ENCODE measurements around the gene ITPR2. TPM values are rescaled to one million over a fixed set of nuclear protein-coding genes. Genes with fewer than 3 reads are reported as not detected.
"Not testable (repeated sequence)": the region's sequence is repeated elsewhere in the genome, so short reads cannot be mapped to it uniquely, and the experiment has no call there.

Gene ITPR2
- polyA plus RNA-seq, 10 donors: 3.3 to 5.7 (median 4.1) TPM

DNA sequence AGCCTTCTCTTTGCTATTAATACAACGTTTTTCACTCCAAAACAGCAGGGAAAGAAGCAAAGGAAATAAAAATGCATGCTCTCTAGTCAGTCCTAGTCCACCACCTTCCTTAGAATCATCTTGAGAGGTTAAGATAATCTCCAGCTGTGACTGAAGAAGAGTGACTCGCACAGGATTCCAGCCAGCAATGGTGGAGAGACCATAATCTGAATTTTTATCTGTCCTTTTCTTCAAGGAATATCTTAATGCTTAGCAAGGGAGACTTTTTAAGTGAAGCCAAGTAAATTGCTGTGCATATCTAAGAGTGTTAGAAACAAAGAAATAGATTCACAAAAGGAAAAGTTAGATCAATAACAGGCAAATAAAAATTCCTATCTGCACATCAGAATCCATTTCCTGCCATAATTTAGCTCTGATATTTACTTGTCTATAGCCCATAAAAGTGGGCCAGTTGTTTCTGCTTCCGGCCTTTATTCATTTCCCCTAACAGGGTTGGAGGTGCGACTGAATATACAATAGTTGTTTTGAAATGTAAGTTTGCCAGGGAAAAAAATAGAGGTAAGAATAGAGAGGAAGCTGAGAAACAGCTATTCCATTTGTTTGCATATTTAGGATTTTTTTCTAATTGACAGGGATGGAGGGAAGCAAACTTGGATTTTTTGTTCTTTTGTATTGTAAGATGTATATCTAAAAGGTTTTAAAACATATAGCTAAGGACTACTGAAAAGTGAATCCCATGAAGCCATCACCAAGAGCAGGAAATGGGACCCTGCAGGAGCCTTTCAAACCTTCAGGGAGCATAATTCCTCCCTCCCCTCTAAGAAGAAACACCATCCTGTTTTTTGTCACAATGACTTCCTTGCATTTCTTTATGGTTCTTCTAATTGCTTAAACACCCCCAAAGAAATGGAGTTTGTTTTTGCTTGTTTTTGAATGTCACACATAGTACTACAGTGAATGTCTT is 154.0 kb downstream of the ITPR2 start:
- DNase-seq: no peak

GRCh38 chr12:26671487-26671886 is 161.5 kb downstream of the ITPR2 start:
- not testable (repeated sequence) for DNase-seq

- DNase-seq: no peak
Observed at GRCh38 chr12:26668847-26669246, 164.1 kb downstream of the ITPR2 start.

- no peak for DNase-seq
Observed at GRCh38 chr12:26668230-26668629, 164.8 kb downstream of the ITPR2 start.

DNA sequence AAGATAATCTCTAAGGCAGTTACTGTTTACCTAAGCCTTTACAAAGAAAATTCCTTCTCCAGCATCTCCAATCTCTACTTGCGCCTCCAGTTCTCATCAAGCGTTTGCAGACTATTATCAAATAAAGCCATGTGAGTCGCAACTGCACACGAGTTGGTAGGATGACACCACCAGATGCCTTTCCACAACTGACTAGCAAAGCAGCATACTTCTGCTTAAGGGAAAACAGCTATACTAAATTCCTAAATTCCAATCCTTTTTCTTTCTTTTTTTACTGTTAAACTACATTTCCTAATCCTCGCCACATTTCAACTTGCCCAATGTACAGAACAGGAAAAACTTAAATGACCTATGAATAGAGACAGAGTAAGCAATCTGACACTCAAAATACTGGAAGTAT is 166.7 kb downstream of the ITPR2 start:
- DNase-seq: no peak

DNA sequence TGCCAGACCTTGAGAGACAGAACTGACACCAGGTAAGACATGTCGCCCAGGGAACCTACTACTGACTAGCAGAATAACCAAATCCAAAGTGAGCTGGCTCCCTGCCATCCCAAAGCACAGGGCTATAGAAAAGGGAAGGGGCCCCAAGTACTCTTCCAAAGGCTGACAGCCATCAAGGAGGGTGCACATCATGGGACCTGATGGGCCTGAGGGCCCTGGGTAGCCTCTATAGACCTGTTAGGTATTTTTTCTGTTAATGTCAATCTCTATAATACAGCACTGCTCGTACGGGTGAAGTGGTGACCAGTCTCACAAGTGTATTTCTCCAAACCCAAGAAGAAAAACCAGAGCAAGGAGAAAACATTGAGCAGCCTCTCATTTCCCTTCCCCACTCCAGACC is 171.6 kb downstream of the ITPR2 start:
- DNase-seq: no peak

DNA sequence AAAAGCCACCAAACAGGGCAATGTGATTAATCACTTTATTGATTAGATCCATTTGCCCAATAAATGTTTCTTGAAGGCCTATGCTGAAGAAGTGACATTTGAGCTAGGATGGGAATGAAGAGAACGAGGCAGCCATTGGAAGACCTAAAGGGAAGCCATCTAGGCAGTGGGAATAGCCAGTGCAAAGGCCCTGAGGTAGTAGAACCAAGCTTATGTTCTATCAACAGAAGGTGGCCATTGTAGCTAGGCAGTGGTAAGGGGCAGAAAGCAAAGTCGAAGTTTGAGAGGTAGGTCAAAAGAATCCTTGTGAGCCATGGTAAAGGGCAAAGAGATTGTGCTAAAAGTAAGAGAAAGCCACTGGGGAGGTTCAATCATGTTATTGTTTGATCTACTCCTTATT is 173.1 kb downstream of the ITPR2 start:
- DNase-seq: no peak

GRCh38 chr12:26658991-26659390 is 174.0 kb downstream of the ITPR2 start:
- DNase-seq: peak in 2 of 3 donors; percentile 24 to 33

GRCh38 chr12:26654623-26655022 is 178.4 kb downstream of the ITPR2 start:
- DNase-seq: no peak

- peak; percentile 64 to 75 (median 70) for DNase-seq
Observed at GRCh38 chr12:26651566-26652188, 181.3 kb downstream of the ITPR2 start.

GRCh38 chr12:26651036-26651435 is 182.0 kb downstream of the ITPR2 start:
- no peak for DNase-seq

DNA sequence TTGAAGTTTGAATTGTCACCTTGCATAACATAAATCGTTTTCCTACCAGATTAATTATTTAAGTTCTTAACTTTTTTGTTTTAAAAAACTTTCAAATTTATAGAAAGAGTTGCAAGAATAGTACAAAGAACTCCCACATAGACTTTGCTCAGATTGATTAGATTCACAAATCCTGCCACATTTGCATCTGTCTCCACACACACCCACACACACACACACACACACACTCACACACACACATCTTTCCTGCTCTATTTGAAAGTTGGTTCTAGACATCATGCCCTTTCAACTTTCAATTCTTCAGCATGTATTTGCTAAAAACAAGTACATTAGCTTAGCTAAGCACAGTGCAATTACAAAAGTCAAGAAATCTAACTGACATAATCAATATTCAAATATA is 184.0 kb downstream of the ITPR2 start:
- no peak for DNase-seq

DNA sequence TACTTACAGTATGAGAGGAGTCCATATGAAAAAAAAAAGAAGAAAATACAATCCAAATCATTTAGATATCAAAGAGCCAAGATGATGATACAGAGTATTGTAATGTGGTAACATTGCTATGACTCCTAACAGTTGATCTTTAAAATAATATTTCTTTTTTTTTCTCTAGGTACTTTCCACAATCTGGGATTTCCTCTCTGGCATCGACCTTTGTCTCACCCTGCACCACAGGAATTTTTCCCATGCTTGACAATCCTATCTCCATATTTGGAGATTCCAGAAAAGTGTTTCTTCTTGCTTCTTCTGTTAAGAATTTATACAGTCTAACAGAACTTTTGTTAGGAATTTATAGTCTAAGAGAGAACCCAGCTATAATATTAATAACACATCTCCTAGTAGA is 184.4 kb downstream of the ITPR2 start:
- DNase-seq: peak in 1 of 3 donors; percentile 87

DNA sequence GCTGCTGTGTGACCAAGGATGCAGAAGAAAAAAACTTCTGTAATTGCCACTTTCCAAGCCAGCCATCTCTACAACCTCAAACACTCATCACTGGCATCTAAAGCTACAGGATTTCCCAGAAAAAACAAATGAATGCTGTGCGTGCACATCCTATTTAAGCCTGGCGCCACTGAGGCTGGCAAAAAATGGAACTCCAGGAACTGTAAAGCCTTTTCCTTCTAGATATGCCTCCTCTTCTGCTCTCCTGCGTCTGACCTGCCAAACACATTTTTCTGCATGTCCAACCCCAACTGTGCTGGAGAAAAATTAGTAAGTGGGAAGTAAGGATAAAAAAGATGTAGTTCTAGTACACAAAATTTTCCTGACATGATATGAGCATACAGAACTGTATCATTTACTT is 184.9 kb downstream of the ITPR2 start:
- no peak for DNase-seq

GRCh38 chr12:26647088-26647487 is 185.9 kb downstream of the ITPR2 start:
- DNase-seq: no peak

- no peak for DNase-seq
Observed at GRCh38 chr12:26646571-26646970, 186.4 kb downstream of the ITPR2 start.

- not testable (repeated sequence) for DNase-seq
Observed at GRCh38 chr12:26644376-26644775, 188.6 kb downstream of the ITPR2 start.

- DNase-seq: no peak
Observed at GRCh38 chr12:26643532-26644315, 189.3 kb downstream of the ITPR2 start.

DNA sequence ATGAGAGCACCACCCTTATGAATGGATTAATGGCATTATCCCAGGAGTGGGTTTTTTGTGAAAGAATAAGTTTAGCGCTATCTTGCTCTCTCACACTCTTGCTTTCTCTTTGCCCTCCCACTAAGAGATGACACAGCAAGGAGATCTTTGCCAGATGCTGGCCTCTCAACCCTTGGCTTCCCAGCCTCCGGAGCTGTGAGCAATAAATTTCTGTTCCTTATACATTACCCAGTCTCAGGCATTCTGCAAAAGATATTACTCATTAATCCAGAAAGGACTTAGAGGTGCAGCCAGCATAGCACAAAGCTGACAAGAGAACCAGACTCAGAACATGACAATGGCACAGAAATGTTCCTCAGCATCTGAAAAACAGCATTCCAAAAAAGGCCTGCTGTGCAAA is 190.6 kb downstream of the ITPR2 start:
- DNase-seq: no peak

GRCh38 chr12:26636710-26637328 is 196.2 kb downstream of the ITPR2 start:
- no peak for DNase-seq

GRCh38 chr12:26633591-26634210 is 199.3 kb downstream of the ITPR2 start:
- DNase-seq: peak; percentile 15 to 86 (median 54)

Data from muscle of back (tissue), 11 donors.